DMS114 treated with DMSO at 0.1 percent for 48 hours (cell line): ENCODE results near the gene INSC.

ENCODE experiments used
- DNase-seq: peaks from one replicate; lab custom pipeline; 2025; ENCODE audit not compliant: unreplicated experiment; lab: John Stamatoyannopoulos, UW

The INSC gene

DNA sequence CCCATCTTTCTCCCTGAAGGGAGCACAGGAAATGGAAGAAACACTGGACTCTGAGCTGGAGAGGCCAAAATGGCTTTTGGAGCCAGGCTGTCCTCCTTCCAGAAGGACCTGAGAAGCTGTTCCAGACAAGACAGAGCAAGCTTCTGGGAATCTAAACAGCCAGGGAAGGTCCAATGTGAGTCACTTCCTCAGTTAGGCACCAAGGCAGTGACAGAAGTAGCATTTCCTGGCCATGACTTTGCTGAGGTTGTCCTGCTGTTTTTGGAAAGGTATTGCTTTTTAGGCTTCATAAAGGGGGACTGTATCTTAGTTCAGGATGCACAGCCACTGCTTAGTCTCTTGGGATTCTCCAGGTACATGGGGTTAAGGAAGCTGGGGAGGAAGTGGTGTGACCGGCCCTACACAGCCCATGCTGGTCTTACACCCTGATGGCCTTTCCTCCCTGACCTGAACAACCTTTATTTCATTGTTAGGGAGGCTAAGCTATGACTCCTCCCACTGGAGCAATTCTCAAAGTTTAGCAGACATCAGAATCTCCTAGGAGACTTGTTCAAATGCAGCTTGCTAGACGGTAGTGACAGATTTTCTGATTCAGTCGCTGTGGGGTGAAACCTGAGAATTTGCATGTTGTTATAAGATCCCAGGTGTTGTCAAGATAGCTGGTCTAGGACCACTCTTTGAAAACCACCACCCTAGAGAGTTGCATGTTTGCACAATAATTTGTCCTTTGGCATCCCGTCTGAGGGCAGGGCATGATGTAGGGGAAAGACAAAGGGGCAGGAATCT is 6.8 kb upstream of the INSC start:
- no peak for DNase-seq

DNA sequence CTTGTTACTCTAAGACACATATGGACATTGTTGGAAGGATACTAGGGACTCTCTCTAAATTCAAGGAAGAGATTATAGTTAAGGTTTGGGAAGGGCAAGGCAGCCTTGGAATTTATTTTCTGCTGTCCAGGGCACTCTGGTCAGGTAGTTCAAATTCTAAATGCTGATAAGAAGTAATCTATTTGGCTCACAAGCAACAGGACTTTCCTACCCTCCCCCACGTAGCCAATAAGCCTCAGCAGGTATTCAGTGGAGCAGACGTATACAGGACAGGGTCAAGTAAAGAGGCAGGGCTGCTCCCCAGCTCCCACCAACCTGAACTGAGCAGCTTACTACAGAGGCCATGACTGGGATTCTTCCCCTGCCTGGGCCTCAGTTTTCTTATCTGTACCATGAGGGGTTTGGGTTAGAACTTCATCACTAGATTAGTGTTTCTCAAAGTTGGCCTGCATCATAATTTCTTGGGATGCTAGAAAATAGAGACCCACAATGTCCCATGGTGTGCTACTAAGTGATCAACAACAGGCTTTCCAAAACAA is 6.1 kb upstream of the INSC start:
- no peak for DNase-seq

DNA sequence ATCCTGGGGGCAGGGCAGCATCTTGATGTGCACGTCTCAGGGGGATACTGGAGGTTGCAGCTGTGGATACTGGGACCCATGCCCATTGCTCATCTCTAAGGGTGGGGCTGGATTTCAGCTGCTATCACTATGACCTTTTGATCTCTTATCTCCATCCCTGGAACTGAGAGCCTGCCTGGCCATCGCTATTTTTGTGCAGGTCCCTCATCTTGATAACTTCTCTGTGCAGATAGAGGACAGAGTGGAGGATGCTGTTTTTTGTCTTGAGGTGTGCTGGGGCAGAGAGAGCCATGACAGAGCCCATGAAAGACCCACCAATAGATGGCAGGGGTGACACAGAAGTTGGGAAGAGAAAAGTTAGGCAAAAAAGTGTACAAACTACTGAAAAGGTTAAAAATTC is 5.1 kb upstream of the INSC start:
- DNase-seq: no peak

DNA sequence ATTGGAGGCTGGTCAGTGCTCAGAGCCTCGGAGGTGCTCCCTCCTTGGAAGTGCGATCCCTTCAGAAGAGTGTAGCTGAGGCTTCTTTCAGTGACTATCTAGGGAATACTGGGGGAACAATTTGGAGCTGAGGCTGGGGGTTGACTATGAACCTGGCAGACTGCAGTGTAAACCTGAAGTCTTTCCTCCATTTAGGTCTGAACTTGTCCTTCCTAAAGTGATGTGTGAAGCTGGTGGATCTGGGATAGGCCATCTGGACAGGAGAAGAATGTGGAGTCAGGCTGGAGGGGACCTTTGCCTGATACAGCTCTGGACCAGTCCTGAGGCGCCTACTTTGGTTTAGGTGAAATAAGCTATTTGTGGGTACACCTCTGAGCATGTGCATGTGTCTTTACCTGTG is 3.5 kb upstream of the INSC start:
- DNase-seq: no peak

DNA sequence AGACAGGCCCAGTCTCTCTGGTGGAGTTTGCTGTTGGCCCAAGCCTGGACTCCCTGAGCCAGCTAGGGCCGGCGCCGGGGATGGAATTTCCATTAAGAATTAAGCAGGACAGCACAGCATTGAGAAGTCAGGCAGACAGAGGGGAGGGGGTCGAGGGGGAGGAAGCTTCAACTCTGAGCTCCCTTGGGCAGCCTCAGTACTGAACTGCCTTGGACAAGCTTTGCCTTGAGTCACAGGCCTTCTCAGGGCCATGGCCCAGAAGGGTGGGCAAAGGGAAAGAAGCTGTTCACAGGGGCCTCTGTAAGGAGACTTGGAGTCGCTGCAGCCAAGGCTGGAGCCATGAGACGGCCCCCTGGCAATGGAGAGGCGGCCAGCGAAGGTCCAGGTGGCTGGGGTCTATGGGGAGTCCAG is 2.6 kb upstream of the INSC start:
- DNase-seq: no peak

DNA sequence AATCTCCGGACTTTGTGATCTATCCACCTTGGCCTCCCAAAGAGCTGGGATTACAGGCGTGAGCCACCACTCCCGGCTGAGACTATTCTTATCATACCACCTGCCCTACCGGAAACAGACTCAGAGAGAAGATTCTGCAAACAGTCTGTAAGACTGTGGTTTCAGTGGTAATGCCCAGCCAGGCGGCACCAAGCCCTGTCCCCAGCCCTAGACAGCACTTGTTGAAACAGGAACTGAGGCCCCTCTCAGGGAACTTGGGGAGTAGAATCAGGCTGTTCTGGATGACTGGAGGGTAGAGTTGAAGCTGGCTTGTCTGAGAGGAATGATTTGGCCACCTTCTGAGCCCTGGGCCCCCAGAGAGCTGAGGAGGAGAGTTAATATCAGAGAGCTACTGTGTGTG is 1.3 kb upstream of the INSC start:
- DNase-seq: no peak

DNA sequence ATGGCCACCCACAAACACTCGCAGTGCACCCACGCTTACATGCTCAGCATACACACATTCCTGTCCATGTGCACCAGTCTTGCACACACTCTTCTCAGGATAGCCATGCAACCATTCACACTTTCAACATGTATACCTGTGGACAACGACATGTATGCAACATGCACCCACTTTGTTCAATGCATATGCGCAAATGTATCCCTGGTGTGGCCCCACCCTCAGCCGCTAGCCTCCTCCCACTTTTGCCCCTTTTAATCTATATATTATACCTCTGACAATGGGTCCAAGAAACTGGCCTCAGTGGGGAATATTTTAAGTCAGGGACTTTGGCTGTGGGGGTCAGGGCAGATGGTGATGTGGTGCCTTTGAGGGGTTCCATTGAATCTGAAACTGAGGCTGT is 963 bp downstream of the INSC start:
- no peak for DNase-seq

DNA sequence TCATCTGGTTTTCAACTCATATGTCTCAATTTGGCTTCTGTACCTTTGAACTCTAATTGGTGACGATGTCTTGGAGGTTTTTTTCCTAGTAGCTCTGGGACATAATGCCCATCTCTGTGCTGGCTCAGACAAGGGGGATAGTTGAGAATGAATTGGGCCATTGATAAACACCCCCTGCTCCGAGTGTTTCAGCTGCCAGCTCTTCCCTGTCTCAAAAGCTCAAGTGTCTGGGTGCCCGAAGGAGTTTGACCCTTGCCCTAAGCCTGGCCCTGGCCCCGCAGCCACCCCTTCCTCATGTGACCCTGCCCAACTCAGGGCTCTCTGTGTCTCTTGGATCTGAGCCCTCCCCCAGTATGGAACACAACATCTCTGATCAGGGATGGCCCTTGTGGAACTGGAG is 3.0 kb downstream of the INSC start:
- no peak for DNase-seq

DNA sequence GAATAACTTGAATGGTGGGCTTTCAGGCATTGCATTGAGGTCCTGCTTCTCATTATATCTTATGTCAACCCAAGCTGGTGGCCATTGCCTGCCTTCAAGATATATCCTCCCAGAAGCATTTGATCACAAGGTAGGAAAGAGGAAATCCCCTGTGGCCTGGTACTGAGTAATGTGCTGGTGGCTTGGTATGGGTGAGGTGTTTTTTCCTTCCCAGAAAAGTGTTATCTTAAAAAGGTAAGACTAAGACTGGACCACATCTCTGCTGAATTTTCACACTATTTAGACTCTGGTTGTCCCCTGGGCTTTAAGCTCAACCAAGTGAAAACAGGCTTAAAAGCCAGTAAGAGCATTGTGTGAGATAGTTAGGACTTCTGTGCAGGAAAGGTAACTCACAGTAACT is 3.7 kb downstream of the INSC start:
- DNase-seq: no peak

DNA sequence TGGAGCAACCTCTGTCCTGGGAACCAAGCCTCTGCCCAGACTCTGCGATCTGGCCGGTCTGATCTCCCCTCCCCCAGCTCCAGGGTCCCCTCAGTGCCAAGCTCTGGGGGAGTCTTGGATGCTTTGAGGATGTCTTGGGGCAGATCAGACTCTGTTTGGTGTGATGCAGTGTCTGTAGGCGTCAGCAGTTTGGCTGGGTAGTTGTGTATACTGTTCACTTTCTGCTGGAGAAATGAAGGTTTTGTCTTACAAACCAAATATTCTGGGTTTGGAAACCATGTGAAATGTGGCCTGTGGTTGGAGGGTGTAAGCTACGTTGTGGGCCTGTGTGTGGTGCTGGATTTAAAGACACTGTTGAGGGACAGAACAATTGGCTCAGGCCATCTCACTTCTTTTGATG is 4.6 kb downstream of the INSC start:
- DNase-seq: no peak

DNA sequence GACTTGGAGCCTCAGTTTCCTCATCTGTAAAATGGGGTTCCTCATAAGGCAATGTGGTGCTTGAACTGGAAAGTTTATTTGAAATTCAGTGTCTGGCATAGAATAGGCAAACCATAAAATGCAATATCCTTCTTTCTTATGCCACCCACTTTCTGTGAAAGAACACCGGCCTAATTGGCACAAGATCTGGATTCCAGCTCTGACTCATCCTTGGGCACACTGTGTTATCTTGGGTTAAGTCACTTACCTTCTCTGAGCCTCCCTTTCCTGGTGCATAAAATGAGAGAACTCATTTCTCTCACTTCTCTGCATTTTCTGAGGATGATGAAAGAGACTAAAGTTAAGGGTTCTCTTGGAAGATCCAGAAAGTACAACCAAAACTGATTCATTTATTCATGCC is 5.1 kb downstream of the INSC start:
- no peak for DNase-seq

DNA sequence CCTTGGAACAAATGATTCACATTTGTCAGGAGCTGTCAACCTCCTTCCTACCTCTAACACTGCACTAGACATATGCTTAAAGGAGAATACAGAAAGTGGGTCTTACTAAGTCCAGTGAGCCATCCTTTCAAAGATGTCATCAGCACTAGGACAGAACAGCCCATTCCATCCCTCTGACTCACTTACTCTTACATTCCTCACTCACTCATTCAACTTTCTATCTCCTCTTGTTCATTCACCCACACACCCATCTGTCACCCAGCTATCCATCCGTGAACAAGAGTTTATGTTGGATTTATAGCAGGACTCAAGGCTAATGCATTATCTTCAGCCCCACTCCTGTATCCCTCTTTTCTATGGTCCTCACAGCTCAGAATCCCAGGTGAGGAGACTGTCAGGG is 9.1 kb downstream of the INSC start:
- no peak for DNase-seq

DNA sequence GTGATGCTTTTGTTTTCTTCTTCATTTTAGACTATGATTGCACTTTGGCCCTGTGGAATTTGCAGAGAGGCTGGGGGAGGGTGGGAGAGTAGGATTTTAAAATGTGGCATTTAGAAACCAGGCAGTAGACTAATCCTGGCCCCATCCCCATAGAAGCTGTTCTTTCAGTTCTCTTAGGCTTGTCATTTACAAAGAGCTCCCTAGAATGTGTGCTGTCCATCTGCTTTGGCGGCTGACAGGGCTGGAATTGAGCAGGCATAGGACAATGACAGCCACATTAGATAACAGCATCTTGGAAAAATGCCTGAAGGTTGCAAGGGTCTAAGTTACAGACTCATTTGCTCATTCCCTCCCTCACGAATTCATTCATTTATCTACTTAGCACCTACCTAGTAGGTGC is 9.8 kb downstream of the INSC start:
- no peak for DNase-seq

DNA sequence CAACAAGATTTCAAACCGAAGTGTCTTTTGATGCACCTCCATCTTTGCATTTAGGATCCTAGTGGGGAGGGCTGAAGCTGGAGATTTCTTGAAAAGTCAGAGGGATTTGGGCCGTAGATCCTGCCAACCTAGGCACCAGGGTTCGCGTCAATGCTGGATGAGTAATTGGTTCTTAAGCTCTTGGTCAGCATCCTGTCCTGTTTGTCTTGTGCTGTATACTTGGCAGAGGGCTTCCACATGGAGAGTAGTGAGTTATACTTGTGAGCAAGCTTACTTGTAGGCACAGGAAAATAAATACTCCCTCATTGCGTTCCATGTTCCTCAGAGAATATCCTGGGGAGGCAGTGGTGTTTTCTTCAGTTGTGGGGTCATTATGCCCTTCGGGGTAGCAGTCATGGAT is 12.6 kb downstream of the INSC start:
- DNase-seq: no peak

DNA sequence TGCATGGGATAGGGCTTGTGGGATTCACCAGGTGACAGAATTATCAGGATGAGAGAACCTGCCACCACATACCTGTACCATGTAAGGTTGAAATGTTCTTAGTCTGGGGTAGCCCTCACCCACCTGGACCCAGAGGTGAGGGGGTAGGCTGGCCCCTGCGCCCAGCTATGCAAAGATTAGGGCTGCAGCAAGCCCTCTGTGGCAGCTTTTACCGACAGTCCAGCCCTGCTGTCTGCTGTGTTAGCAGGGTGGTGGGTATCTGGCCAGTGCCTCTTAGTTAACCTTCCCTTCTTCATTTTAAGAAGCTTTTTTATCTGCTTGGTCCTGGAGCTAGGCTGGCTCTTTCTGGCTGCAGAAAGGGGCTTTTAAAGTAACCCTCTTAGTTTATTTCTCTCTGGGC is 13.9 kb downstream of the INSC start:
- no peak for DNase-seq

DNA sequence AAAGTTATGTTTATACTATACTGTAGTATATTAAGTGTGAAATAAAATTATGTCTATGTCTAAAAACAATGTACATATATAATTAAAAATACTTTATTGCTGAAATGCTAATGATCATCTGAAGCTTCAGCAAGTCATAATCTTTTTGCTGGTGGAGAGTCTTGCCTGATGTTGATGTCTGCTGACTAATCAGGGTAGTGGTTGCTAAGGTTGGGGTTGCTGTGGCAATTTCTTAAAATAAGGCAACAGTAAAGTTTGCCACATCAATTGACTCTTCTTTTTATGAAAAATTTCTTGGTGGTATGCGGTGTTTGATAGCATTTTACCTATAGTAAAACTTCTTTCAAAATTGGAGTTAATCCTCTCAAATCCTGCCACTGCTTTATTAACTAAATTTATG is 21.4 kb downstream of the INSC start:
- DNase-seq: no peak

DNA sequence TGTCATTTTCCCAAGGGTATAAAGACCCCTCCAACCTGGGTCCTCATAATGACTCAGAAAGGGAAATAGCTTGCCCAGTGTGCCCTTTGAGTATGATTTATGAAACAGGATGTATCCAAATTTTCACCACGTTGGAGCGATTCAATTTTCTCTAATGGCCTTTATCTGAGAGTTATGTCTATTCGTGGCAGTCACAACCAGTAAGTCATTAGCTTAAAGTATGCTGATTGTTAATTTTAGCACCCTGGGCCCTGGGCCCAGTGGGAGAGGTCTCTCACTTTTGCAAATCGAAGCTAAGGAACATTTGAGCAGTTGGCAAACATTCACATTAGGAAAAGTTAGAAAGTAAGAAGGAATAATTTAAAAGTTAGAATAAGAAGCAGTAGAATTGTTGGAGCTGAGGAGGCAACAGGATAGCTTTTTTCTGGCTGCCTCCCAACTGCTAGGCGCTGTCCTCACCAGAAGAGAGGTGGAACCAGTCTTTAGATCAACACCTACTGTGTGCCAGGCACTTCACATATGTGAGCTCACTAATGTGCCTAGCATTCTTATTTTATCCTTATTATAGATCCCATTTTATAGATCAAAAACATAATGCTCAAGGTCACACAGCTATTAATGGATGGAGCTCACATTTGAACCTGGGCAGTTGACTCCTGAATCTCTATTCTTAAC is 24.5 kb downstream of the INSC start:
- DNase-seq: no peak

DNA sequence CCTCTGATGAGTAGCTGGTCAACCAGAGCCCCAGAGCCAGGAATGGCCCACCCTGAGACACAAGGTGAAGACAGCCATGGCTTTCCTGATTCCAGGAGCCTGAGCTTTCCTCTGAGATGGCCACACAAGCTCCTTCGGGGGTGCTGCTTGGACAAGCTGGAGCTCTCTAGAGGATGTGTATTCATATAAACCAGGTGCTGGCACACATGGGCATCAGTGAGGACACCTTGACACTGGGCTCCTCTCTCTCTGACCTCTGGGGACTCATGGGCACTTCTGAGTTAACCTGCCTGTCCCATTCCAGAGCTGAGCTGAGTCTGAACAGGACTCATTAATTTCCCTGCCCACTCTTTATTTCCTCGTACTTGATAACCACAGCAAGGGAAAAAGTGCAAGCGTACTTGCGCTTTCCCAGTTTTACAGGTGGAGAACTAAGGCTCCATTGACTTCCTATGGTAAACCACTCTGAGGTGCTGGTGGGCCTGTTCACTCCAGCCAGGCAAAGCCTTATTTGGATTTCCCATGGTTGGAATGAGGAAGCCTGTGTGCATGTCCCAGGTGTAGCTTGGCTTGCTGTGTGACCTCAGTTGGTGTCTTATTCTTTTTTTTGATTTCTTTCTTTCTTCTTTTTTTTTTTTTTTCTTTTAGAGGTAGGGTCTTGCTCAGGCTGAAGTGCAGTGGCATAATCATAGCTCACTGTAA is 25.4 kb downstream of the INSC start:
- no peak for DNase-seq

DNA sequence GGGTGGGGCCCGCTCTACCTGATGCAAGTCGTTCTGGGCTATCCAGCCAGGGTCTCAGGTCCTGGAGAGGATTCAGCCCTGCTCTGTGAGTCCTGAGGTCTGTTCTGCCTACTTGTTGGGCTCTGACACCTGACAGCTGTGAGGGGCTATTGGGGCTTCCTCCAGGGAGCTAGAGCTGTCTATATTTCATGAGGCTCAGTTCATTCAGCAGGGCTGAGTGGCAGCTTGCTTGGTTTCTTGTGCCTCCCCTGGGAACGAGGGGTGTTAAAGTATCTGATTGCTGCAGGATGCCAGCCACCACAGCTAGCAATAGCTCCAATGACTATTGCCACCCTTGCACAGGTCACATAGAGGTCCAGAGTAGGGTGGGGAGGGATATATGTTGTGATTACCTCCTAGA is 26.7 kb downstream of the INSC start:
- no peak for DNase-seq

DNA sequence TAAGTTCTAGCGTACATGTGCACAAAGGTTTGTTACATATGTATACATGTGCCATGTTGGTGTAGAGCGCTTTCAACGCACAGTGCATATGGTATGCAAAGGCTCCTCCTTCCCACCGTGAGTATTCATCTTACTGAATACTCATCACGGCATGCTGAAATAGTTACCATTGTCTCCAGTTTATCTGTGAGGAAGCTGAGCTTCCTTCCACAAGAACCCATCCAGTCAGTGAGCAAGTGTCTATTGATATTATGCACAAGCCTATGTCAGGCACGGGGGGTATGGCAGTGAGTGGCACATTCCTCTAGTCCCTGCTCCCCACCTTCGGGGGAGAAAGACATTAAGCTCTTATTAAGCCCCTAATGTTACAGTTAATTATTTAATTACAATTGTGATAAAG is 28.1 kb downstream of the INSC start:
- DNase-seq: no peak

DNA sequence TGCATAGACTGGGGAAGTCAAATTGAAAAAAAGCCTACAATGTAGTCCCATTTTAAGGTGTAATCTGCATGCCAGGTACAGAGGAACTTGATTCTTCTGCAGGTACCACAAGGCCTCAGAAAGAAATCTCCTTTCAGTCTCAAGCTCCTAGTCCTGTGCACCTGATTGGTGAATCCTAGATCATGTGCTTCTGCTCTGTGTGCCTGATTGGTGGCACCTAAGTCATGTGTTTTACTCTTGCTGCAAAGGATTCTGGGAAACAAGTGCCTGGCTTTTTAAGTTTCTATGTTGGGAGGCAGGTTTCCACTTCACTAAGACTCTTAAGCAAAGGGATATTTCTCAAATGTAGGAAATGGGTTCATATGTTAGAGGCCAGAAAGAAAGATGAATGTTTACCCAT is 29.1 kb downstream of the INSC start:
- no peak for DNase-seq

DNA sequence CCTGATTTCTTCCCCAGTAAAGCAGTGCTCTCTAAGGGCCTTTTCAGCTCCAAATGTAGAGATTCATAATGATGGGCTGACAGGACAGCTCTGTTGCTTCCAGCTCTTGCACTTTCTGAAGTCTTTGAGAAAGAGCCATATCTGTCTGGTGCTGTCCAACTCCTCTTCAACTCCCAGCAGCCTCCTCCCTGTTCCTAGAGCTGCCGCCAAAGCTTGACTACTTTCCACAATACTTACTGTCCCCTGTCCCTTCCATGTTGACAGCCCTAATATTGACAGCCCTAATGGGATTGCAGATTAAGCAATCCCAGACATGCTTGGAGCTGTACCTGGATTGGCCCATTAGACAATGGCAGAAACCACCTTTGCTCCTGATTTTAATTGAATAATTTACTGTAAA is 29.6 kb downstream of the INSC start:
- no peak for DNase-seq
